ENCODE measurements around the gene TTLL11. TPM values are rescaled to one million over a fixed set of nuclear protein-coding genes. Genes with fewer than 3 reads are reported as not detected.

TTLL11 gene
- total RNA-seq, 2 donors from 2014 or later, result 11.7 to 11.9 TPM

- TF ChIP-seq POLR2AphosphoS5 (IDR thresholded peaks at IDR 0.05), result no peak
- no peak for TF ChIP-seq CTCF (IDR thresholded peaks at IDR 0.05)
- no peak for TF ChIP-seq POLR2A (IDR thresholded peaks at IDR 0.05)
- no peak overlapping the region for H3K4me3 ChIP-seq
- H3K4me1 ChIP-seq (replicated peaks), result no peaks in the 10 kb centered on the region
- DNase-seq (ENCODE audit: low spot score), result no peak
- intact Hi-C loops (cut with DNase I), result no loop called here
- H3K36me3 ChIP-seq, result no peaks in the 10 kb centered on the region
- 58% methylated on average over 12 of the region's 12 CpGs for whole genome bisulfite sequencing
- H3K27me3 ChIP-seq (replicated peaks; ENCODE audit: insufficient read depth), result no peaks in the 10 kb centered on the region
- no peak overlapping the region for H3K27ac ChIP-seq
- H3K9me3 ChIP-seq, result no peaks in the 10 kb centered on the region
Observed at GRCh38 chr9:121807069-121807822, 285.9 kb downstream of the TTLL11 start.

GRCh38 chr9:121802753-121803152 is 290.4 kb downstream of the TTLL11 start:
- H3K9me3 ChIP-seq, result no peaks in the 10 kb centered on the region
- WGBS, result 85% methylated on average over 5 of the region's 5 CpGs
- no peak overlapping the region for H3K27ac ChIP-seq
- DNase-seq (ENCODE audit: low spot score), result no peak
- H3K27me3 ChIP-seq (replicated peaks; ENCODE audit: insufficient read depth), result no peaks in the 10 kb centered on the region
- no peak overlapping the region for H3K4me3 ChIP-seq
- H3K36me3 ChIP-seq, result no peaks in the 10 kb centered on the region
- intact Hi-C loops (cut with DNase I), result no loop called here
- H3K4me1 ChIP-seq (replicated peaks), result no peaks in the 10 kb centered on the region
- TF ChIP-seq POLR2A (IDR thresholded peaks at IDR 0.05) (no peak), POLR2AphosphoS5 (IDR thresholded peaks at IDR 0.05) (no peak), CTCF (IDR thresholded peaks at IDR 0.05) (no peak)

GRCh38 chr9:121801579-121801978 is 291.5 kb downstream of the TTLL11 start:
- DNase-seq (ENCODE audit: low spot score), result no peak
- Histone ChIP-seq H3K9me3 (no peaks in the 10 kb centered on the region), H3K27ac (no peak overlapping the region), H3K27me3 (replicated peaks; ENCODE audit: insufficient read depth) (no peaks in the 10 kb centered on the region), H3K4me1 (replicated peaks) (no peaks in the 10 kb centered on the region), H3K36me3 (no peaks in the 10 kb centered on the region), H3K4me3 (no peak overlapping the region)
- intact Hi-C loops (cut with DNase I), result no loop called here
- TF ChIP-seq POLR2A (IDR thresholded peaks at IDR 0.05), result no peak
- no peak for TF ChIP-seq POLR2AphosphoS5 (IDR thresholded peaks at IDR 0.05)
- TF ChIP-seq CTCF (IDR thresholded peaks at IDR 0.05), result no peak
- WGBS, result 58% methylated on average over 3 of the region's 3 CpGs

- intact Hi-C loops (cut with DNase I), result no loop called here
- no peaks in the 10 kb centered on the region for H3K27me3 ChIP-seq (replicated peaks; ENCODE audit: insufficient read depth)
- H3K27ac ChIP-seq, result no peak overlapping the region
- 87% methylated on average over 10 of the region's 10 CpGs for WGBS
- H3K36me3 ChIP-seq, result no peaks in the 10 kb centered on the region
- no peaks in the 10 kb centered on the region for H3K4me1 ChIP-seq (replicated peaks)
- no peak for TF ChIP-seq POLR2A (IDR thresholded peaks at IDR 0.05)
- no peak for TF ChIP-seq POLR2AphosphoS5 (IDR thresholded peaks at IDR 0.05)
- TF ChIP-seq CTCF (IDR thresholded peaks at IDR 0.05), result no peak
- H3K4me3 ChIP-seq, result no peak overlapping the region
- H3K9me3 ChIP-seq, result no peaks in the 10 kb centered on the region
- no peak for DNase-seq (ENCODE audit: low spot score)
Observed at GRCh38 chr9:121800376-121800775, 292.7 kb downstream of the TTLL11 start.

GRCh38 chr9:121798941-121799340 is 294.2 kb downstream of the TTLL11 start:
- Histone ChIP-seq H3K36me3 (no peaks in the 10 kb centered on the region), H3K4me3 (no peak overlapping the region), H3K27me3 (replicated peaks; ENCODE audit: insufficient read depth) (no peaks in the 10 kb centered on the region), H3K27ac (no peak overlapping the region), H3K4me1 (replicated peaks) (no peaks in the 10 kb centered on the region), H3K9me3 (no peaks in the 10 kb centered on the region)
- DNase-seq (ENCODE audit: low spot score), result no peak
- TF ChIP-seq CTCF (IDR thresholded peaks at IDR 0.05) (no peak), POLR2A (IDR thresholded peaks at IDR 0.05) (no peak), POLR2AphosphoS5 (IDR thresholded peaks at IDR 0.05) (no peak)
- 87% methylated on average over 5 of the region's 5 CpGs for WGBS
- intact Hi-C loops (cut with DNase I), result no loop called here

Data from prostate gland (tissue), 2 donors.